ENCODE results near the gene BDKRB2.

GRCh38 chr14:96181186-96182056, 23.2 kb upstream of the BDKRB2 start:
- TF ChIP-seq, protein P1, sequence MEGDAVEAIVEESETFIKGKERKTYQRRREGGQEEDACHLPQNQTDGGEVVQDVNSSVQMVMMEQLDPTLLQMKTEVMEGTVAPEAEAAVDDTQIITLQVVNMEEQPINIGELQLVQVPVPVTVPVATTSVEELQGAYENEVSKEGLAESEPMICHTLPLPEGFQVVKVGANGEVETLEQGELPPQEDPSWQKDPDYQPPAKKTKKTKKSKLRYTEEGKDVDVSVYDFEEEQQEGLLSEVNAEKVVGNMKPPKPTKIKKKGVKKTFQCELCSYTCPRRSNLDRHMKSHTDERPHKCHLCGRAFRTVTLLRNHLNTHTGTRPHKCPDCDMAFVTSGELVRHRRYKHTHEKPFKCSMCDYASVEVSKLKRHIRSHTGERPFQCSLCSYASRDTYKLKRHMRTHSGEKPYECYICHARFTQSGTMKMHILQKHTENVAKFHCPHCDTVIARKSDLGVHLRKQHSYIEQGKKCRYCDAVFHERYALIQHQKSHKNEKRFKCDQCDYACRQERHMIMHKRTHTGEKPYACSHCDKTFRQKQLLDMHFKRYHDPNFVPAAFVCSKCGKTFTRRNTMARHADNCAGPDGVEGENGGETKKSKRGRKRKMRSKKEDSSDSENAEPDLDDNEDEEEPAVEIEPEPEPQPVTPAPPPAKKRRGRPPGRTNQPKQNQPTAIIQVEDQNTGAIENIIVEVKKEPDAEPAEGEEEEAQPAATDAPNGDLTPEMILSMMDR (IDR thresholded peaks at IDR 0.05): no peak
- no peak for TF ChIP-seq ZFX (IDR thresholded peaks at IDR 0.05; ENCODE audit: borderline replicate concordance)
